Stimulated activated CD4-positive, alpha-beta T cell treated with anti-CD3 and anti-CD28 coated beads, Interleukin-1b, Interleukin-23, amount 100 ng/mL, for 48 hours (primary cell): ENCODE data around the gene SORBS1.
"Not testable (repeated sequence)": the region's sequence is repeated elsewhere in the genome, so short reads cannot be mapped to it uniquely, and the experiment has no call there.

Experiments
- DNase-seq: peaks from one replicate; pipeline ENCODE4 v3.0.0-alpha.2; 2020

The SORBS1 gene

DNA sequence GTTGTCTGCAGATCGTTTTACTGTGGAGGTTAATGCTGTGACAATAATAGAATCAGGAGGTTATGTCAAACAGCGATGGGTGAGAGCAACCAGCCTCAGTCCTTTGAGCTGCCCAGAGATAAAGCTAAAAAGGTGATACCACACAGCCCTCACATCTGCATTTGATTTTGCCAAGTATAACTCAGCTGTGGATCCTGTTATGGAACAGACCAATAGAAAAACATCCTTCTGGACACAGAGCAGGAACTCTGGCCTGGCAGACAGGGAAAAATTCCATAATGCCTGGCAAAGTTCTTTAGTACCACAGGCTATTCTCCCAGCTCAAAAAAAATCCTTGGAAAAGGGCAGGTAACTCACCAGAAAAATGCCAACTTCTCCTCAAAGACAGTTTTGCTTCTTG, 183.2 kb downstream of the SORBS1 start:
- no peak for DNase-seq

- DNase-seq = no peak
These were observed 185.8 kb downstream of the SORBS1 start for GRCh38 chr10:95375418-95375817.

DNA sequence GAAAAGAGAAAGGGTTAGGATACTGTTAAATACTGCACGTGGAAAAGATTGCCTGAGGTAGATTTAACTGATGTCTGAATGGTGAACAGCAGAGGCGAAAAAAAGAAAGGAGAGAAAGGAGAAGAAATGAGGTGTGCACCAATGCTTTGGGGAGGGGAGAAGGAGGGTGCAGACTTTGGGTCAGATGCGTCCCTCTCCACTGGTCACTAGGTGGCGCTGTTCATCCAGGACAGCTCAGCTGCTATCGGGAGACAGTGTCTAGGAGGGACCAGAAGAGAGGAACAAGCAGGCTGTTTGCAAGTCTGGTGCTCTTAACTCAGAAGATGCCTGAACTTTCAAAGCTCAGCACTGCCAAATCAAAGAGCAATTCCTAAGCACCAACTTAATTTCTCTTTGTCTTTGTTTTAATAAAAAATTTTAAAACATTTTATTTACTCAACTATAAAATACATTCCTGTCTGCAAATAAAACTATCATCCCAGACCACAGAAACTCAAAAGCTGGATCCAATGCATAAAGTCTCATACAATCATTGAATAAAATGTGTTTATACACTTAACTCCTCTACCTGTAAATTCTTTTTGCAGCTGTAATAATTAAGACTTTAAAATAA, 186.5 kb downstream of the SORBS1 start:
- DNase-seq = peak; percentile 73

- DNase-seq = no peak
These were observed 187.5 kb downstream of the SORBS1 start for GRCh38 chr10:95373660-95374059.

DNA sequence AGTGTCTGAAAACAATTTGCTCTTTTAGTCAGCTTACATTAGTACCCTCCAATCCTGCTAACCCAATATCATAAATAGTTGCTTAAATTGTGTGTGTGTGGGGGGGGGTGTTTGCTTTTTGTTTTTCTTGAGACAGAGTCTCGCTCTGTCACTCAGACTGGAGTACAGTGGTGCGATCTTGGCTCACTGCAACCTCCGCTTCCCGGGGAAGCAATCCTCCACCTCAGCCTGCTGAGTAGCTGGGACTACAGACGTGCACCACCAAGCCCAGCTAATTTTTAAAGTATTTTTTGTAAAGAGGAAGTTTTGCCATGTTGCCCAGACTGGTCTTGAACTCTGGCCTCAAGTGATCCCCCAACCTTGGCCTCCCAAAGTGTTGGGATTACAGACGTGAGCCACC, 196.8 kb downstream of the SORBS1 start:
- DNase-seq = no peak

GRCh38 chr10:95363303-95363912, 197.8 kb downstream of the SORBS1 start:
- peak; percentile 10 for DNase-seq

DNA sequence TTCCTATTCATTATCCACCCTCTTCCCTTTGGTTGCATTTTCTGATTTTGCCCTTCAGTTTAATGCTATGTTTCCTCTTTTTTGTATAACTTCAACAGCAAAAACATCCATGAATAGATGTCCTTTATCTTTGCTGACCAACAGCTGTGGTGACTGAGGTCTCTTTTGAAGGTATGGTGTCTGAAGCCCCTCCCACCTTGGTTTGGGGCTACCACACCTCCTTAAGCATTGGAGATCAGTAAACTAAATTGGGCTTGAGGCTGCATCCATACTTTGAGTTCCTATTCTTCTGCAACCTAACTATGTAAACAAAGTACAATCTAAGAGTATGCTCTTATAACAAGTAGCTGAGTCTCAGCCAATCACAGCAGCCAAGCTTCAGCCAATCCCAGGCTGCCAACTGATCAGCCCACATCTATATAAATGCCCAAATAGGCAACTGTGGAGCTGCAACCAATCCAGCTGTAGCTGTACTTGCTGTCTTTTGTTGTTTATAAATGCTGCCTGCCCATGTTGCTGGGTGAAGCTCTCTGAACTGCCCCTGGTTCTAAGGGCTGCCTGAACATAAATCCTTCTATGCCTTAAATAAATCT, 201.0 kb downstream of the SORBS1 start:
- no peak for DNase-seq

- DNase-seq = no peak
These were observed 201.7 kb downstream of the SORBS1 start for GRCh38 chr10:95359466-95359865.

DNA sequence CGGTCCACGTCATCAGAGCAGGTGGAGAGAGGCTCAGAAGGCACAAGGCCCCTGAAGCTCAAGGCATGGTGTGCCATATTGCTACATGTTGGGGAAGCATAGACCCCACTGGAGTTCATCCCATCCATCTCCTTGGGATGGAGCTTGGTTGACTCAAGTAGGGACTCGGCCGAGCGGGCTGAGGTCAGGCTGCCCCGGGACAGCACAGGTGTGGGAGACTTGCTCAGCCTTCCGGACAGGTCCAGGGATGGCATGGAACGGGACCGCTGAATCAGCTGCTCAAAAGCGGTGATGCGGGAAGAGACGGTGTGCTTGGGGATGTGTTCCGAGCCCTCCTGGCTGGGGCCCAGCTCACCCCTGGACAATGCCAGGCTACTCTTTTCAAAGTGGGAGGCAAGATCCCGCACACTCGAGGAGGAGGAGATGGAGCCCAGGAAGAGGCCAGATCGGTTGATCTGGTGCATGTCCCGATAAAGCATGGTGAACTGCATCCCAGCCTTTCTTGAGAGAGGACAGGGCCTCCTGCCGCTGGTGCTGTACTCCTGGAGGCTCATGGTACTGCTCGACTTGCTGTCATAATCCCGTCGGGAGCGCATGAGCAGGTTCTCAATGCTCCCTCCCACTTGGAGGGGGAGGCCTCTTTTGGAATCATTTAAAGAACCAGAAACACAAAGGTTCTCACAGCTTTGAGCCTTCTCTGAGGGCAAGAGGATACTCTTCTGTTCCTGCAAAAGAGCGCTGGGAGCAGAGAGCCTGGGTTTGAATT, 204.8 kb downstream of the SORBS1 start:
- DNase-seq = no peak

- DNase-seq = no peak
These were observed 205.9 kb downstream of the SORBS1 start for GRCh38 chr10:95355301-95355700.

GRCh38 chr10:95354110-95354509, 207.1 kb downstream of the SORBS1 start:
- DNase-seq = no peak

DNA sequence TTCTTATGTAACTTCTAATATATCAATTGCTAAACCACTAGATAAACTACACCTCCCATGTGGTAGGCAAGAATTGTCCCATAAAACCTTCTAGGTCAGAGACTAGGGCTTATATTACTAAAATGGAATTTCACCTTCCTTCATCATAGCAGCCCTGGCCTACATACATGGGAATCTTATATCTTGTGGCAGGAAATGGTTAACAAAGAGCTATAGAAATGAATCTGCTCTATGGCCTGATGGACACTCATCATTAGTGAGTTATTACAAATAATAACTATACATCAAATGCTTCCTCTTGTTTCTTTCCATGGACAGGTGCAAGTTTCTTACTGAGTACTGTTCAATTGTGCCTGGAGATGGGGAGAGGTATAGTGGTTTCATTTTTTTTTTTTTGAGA, 208.0 kb downstream of the SORBS1 start:
- DNase-seq = no peak

DNA sequence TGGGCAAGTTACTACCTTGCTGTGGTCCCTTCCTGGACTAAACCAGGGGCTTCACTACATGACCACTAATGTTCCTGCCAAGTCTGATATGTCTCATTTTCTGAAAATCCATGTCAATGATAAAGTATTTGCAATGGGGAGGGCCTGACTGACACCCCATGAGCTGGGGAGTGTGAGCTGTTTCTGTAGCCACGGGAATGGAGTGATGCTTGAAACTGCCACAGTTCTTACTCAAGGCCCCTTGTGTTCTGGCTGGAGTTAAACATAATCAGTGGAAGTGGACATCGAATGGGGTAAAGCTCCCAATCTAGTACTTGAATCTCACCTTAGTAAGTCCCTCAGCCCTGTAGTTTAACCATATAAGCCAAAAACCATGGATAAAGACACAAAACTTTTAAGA, 208.5 kb downstream of the SORBS1 start:
- no peak for DNase-seq

DNA sequence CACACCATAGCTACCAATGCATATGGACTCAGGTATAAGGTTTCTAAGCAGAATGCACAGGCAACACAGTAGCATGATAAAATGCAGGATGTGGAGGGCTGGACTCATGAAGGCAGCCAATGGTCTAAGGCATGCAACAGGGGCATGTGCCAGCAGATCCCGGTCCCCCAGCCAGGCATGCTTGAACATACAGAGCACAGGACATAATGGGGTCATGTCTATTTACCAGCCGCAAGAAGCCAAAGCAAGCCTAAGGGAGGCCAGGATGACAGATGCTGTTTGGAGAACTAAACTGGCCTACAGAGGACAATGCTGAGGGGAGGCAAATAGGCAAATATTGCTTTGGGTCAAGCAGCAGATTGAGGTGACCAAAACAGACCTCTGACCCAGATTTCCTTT, 210.3 kb downstream of the SORBS1 start:
- DNase-seq = no peak

DNA sequence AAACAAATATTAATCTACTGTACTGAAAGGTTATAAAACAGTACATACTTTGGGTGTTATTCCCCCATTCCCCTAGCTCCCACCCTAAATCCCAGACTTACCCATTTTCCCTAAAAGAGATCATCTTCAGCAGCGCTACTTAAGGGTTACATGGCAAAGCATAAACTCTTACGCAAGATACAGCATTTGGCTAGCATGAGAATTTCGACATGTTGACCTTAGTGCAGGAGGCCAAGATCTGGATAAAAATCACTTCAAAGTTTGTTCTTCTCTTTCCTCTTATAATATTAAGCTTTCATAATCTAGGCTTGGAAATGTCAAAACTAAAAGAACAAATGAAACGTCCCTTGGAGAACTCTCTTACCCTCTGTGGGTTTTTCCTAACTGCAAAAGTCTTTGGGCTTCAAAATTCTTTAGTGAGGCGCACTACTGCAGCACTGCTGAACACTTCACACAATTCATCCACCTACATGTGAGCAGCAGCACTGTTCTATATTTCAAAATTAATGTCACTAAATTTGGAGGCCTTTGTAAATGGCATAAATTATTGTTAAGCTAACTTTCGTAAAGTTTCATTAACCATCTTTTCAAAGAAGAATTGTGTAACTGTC, 210.8 kb downstream of the SORBS1 start:
- DNase-seq = no peak

GRCh38 chr10:95347402-95347766, 213.8 kb downstream of the SORBS1 start:
- not testable (repeated sequence) for DNase-seq

DNA sequence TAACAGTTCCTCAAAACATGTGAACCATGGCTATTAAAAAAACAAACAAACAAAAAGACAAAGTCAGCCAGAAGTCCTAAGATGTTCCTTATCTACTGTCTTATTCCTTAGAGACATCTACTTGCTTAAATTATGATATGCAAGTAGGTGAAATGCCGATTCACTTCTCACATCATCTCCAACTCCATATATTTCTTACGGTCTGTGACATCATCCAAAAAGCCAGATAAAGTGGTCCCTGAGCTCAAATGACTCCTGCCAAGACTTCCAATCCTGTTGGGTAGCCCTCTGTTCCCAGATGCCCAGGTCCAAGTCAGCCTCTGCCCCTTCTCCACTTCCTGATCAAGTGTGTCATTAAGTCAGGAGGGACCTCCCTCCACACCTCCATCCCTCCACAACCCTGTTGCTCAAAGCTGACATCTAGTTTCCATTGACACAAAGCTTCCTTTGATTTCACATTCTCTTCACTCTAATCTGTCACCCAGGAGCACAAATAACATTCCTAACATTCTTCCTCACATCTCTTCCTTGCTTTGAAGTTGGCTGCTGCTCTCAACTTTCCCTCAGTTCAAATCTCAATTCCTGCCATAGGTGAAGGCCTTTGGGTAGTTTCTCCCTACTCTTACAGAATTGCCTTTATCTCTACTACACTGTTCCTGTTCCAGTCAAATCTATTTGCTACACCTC, 214.3 kb downstream of the SORBS1 start:
- DNase-seq = no peak

- no peak for DNase-seq
These were observed 217.6 kb downstream of the SORBS1 start for GRCh38 chr10:95343573-95343972.

DNA sequence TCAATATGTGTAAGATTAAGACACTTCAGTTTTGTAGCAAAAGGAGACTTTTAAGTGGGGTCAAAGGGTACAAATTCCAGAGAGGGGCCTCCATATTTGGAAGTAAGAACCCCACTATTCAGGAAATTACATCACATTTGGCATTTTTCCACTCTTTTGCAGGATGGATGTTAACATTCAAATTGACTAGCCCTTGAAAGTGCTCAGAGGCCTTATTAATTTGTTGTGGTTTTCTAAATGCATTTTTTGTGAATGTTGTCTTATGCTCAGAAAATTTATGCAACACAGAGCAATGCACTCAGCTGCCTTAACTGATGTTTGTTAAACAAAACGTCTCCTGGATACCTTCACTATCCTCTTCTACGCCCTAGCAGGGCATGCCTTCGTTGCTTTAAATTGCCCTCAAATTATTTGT, 219.4 kb downstream of the SORBS1 start:
- DNase-seq = no peak

DNA sequence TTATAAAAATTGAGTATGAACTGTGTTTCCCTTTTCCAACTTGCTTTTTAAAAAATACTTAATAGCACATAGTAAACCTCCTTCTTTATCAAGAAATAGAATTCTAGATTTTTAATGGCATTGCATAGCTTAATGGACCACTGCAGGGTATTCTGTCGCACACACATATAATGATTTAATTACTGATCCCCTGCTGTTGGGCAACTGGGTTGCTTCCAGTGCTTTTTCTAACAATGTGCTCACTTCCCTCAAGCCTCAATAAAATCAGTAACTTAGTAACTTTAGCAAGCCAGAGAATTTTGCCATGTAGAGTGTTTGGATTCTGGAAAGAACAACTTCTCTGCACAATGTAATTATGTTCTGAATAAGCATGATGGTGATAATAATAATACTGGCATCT, 221.3 kb downstream of the SORBS1 start:
- DNase-seq = no peak

DNA sequence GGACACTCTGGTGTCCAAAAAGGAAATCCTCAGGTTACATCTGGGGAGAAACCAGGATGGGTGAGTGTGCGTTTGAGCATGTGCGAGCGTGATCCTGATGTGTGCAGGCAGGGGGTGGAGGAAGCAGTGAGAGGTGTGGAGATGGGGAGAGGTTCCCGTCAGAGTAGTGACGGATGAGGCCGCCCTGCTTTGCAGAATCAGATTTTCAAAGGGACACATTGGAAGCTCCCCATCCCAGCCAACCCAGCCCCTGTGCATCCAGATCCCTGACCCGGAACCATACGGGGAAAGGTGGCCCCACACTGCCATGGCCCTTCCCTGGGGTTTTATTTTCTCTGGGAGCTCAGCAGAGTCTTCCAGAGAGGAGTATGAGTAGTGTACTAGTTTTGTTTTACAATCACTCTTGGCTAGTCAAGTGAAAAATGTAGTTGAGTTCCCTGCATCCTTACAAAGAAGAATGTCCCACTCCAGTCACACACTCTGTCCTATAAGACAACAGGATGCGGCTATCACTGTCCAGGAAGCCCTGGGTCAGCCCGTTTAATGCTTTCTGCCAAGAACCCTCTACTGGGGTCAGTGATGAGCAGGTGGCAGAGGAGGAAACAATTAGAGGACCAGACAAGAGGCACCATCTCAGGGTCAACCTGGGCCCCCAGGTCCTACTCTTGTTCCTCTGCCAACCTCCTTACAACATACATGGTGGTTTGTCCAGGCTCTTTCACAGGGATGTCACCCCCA, 223.6 kb downstream of the SORBS1 start:
- no peak for DNase-seq

DNA sequence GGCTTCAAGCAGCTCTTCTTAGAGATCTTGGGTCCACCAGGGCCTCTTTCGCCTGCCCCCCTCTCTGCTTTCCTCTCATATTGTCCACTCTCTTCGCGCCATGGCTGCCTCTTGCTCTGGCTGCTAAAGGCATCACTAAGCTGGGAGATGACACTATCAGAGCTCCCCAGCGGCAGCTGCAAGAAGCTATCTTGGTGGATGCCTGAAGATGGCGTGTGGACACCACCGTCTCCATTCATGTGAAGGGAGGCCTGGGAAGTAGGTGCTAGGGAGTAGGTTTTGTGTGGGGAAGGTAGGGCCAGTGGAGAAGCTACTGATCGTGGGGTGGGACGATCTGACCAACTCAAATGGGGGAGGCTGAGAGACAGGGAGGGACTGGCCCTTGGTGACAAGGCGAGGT, 224.5 kb downstream of the SORBS1 start:
- DNase-seq = no peak
